Measurements from ENCODE around the gene MTM1. TPM values are rescaled to one million over a fixed set of nuclear protein-coding genes. Genes with fewer than 3 reads are reported as not detected.

Gene MTM1
- polyA plus RNA-seq, 3 donors, result 6.5 to 23.4 (median 17.0) TPM

- H3K27ac ChIP-seq (ENCODE audit: low read depth in 1 of 2, low read length in 2 of 2), result no peak overlapping the region
- H3K27me3 Mint-ChIP-seq (ENCODE audit: low read depth in 3 of 3), result peaks cover 0 to 3% (median 0%) of the 10 kb centered on the region in 3 donors
- TF ChIP-seq, protein P1, sequence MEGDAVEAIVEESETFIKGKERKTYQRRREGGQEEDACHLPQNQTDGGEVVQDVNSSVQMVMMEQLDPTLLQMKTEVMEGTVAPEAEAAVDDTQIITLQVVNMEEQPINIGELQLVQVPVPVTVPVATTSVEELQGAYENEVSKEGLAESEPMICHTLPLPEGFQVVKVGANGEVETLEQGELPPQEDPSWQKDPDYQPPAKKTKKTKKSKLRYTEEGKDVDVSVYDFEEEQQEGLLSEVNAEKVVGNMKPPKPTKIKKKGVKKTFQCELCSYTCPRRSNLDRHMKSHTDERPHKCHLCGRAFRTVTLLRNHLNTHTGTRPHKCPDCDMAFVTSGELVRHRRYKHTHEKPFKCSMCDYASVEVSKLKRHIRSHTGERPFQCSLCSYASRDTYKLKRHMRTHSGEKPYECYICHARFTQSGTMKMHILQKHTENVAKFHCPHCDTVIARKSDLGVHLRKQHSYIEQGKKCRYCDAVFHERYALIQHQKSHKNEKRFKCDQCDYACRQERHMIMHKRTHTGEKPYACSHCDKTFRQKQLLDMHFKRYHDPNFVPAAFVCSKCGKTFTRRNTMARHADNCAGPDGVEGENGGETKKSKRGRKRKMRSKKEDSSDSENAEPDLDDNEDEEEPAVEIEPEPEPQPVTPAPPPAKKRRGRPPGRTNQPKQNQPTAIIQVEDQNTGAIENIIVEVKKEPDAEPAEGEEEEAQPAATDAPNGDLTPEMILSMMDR (IDR thresholded peaks at IDR 0.05), result no peak
- H2AFZ ChIP-seq (ENCODE audit: insufficient read depth, low read depth, low read length, poor library complexity, severe bottlenecking), result no peak overlapping the region
- peaks cover 3% of the 10 kb centered on the region for H3K4me1 Mint-ChIP-seq
- H3K4me2 ChIP-seq (replicated peaks; ENCODE audit: extremely low read depth, low read length, poor library complexity, severe bottlenecking), result no peak overlapping the region
- H3K27ac Mint-ChIP-seq, result no peak overlapping the region
- H3K27me3 ChIP-seq (ENCODE audit: control insufficient read depth in 2 of 2, insufficient read depth in 2 of 2, low read length in 2 of 2), result no peaks in the 10 kb centered on the region
- H3K79me2 ChIP-seq (ENCODE audit: insufficient read depth, low read length), result no peaks in the 10 kb centered on the region
- no peaks in the 10 kb centered on the region for H3K9me3 ChIP-seq (replicated peaks in 1 of 2; ENCODE audit: control insufficient read depth in 1 of 2, insufficient read depth in 1 of 2, low read length in 2 of 2)
- H3K9me3 Mint-ChIP-seq, result peaks cover 0 to 2% (median 0%) of the 10 kb centered on the region in 7 donors
- H3K4me3 Mint-ChIP-seq, result no peak overlapping the region
- intact Hi-C loops (cut with micrococcal nuclease), result no loop called here
- no peak for DNase-seq
- peaks cover 43 to 74% of the 10 kb centered on the region in 2 donors for H3K36me3 ChIP-seq (replicated peaks in 1 of 2; ENCODE audit: control insufficient read depth in 1 of 2, insufficient read depth in 2 of 2, low read length in 2 of 2)
- H4K20me1 ChIP-seq (ENCODE audit: insufficient read depth, low read length), result no peaks in the 10 kb centered on the region
- no peak overlapping the region for H3K4me3 ChIP-seq (replicated peaks in 1 of 3; ENCODE audit: low read depth in 2 of 3, low read length in 3 of 3)
- H3K9ac ChIP-seq (ENCODE audit: insufficient read depth, low read length, poor library complexity, severe bottlenecking), result no peak overlapping the region
- H3K4me1 ChIP-seq (ENCODE audit: control insufficient read depth in 1 of 2, insufficient read depth in 2 of 2, low read length in 2 of 2), result no peaks in the 10 kb centered on the region
- no CpG with 5 or more reads among the region's 2 CpGs for WGBS (ENCODE audit: insufficient coverage)
- peaks cover 45 to 48% of the 10 kb centered on the region in 2 donors for H3K36me3 Mint-ChIP-seq
Measured at GRCh38 chrX:150655788-150656187, 87.4 kb downstream of the MTM1 start.

DNA sequence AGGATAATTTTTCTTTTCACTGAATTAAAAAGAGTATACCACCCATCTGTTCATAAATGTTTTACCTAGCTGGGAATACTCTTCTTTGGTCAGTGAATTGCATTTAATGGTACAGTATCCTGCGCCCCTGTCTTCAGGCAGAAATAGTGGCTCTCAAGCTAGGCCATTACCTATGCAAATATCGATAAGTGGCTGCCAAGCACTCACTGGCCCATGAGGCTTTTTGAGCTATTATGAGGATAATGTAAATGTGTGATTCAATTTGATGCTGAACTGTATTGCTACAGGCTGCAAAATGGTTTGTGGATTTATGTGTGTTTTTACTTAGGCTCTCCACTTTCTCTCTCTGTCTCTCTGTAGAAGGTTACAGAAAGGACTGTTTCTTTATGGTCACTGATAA is 94.7 kb downstream of the MTM1 start:
- no peaks in the 10 kb centered on the region for H3K9me3 ChIP-seq (replicated peaks in 1 of 2; ENCODE audit: control insufficient read depth in 1 of 2, insufficient read depth in 1 of 2, low read length in 2 of 2)
- no peak overlapping the region for H3K4me3 ChIP-seq (replicated peaks in 1 of 3; ENCODE audit: low read depth in 2 of 3, low read length in 3 of 3)
- Mint-ChIP-seq H3K9me3 (peaks cover 0 to 2% (median 0%) of the 10 kb centered on the region in 7 donors), H3K27me3 (ENCODE audit: low read depth in 3 of 3) (peaks cover 0 to 5% (median 0%) of the 10 kb centered on the region in 3 donors), H3K4me1 (no peaks in the 10 kb centered on the region), H3K4me3 (no peak overlapping the region), H3K36me3 (peaks cover 56 to 67% of the 10 kb centered on the region in 2 donors), H3K27ac (no peak overlapping the region)
- intact Hi-C loops (cut with micrococcal nuclease), result no loop called here
- no peaks in the 10 kb centered on the region for H4K20me1 ChIP-seq (ENCODE audit: insufficient read depth, low read length)
- no peaks in the 10 kb centered on the region for H3K4me1 ChIP-seq (ENCODE audit: control insufficient read depth in 1 of 2, insufficient read depth in 2 of 2, low read length in 2 of 2)
- peaks cover 39 to 95% of the 10 kb centered on the region in 2 donors for H3K36me3 ChIP-seq (replicated peaks in 1 of 2; ENCODE audit: control insufficient read depth in 1 of 2, insufficient read depth in 2 of 2, low read length in 2 of 2)
- H3K9ac ChIP-seq (ENCODE audit: insufficient read depth, low read length, poor library complexity, severe bottlenecking), result no peak overlapping the region
- H2AFZ ChIP-seq (ENCODE audit: insufficient read depth, low read depth, low read length, poor library complexity, severe bottlenecking), result no peak overlapping the region
- H3K79me2 ChIP-seq (ENCODE audit: insufficient read depth, low read length), result no peaks in the 10 kb centered on the region
- TF ChIP-seq, protein P1 (IDR thresholded peaks at IDR 0.05), result no peak
- WGBS (ENCODE audit: insufficient coverage), result 100% methylated on average over 1 of the region's 2 CpGs
- no peak overlapping the region for H3K27ac ChIP-seq (ENCODE audit: low read depth in 1 of 2, low read length in 2 of 2)
- DNase-seq, result no peak
- no peaks in the 10 kb centered on the region for H3K27me3 ChIP-seq (ENCODE audit: control insufficient read depth in 2 of 2, insufficient read depth in 2 of 2, low read length in 2 of 2)
- H3K4me2 ChIP-seq (replicated peaks; ENCODE audit: extremely low read depth, low read length, poor library complexity, severe bottlenecking), result no peak overlapping the region

Data from CD14-positive monocyte (primary cell).